Prostate gland (tissue), 2 donors: ENCODE data around the gene CHRND.

Experiments
- POLR2AphosphoS5 ChIP-seq: sonication (generic); formaldehyde crosslinking; IDR thresholded peaks from one replicate; pipeline ENCODE4 v1.6.1; 2017; ENCODE audit warnings: antibody characterized with exemption
- TF ChIP-seq, protein P1 (sequence below), 4 experiments: fragments of 200-600 bp in 2 of 4; fragments of 450-650 bp in 2 of 4; sonication (generic) in 2 of 4; IDR thresholded peaks; 1 replicate in 3 of 4; 2 replicates in 1 of 4; pipeline ENCODE4 v1.5.1; 2016 to 2019; ENCODE audit warnings: antibody characterized with exemption in 4 of 4, mild to moderate bottlenecking in 2 of 4, moderate library complexity in 2 of 4

GRCh38 chr2:232512602-232513001 is 13.4 kb upstream of the CHRND start:
- no peak for TF ChIP-seq POLR2AphosphoS5
- TF ChIP-seq, protein P1, sequence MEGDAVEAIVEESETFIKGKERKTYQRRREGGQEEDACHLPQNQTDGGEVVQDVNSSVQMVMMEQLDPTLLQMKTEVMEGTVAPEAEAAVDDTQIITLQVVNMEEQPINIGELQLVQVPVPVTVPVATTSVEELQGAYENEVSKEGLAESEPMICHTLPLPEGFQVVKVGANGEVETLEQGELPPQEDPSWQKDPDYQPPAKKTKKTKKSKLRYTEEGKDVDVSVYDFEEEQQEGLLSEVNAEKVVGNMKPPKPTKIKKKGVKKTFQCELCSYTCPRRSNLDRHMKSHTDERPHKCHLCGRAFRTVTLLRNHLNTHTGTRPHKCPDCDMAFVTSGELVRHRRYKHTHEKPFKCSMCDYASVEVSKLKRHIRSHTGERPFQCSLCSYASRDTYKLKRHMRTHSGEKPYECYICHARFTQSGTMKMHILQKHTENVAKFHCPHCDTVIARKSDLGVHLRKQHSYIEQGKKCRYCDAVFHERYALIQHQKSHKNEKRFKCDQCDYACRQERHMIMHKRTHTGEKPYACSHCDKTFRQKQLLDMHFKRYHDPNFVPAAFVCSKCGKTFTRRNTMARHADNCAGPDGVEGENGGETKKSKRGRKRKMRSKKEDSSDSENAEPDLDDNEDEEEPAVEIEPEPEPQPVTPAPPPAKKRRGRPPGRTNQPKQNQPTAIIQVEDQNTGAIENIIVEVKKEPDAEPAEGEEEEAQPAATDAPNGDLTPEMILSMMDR (IDR thresholded peaks at IDR 0.05), result no peak
